SK-N-SH treated with all-trans-retinoic acid at 6 μM for 48 hours (cell line): ENCODE measurements around the gene RUFY4.

Experiments
- PPARA ChIP-seq: fragments of 250-450 bp; sonication (Bioruptor Pico); IDR thresholded peaks from 2 replicates; pipeline ENCODE4 v1.5.0; 2020; ENCODE audit warnings: mild to moderate bottlenecking, borderline replicate concordance
- RARB ChIP-seq: fragments of 250-450 bp; sonication (Bioruptor Pico); IDR thresholded peaks from 2 replicates; pipeline ENCODE4 v1.8.0; 2021; ENCODE audit warnings: mild to moderate bottlenecking, moderate library complexity
- ZFP3 ChIP-seq: fragments of 250-450 bp; sonication (Bioruptor Pico); IDR thresholded peaks from 2 replicates; pipeline ENCODE4 v1.5.0; 2020; ENCODE audit warnings: mild to moderate bottlenecking, moderate library complexity
- ZFP30 ChIP-seq: fragments of 450-650 bp; formaldehyde crosslinking; IDR thresholded peaks from 2 replicates; pipeline ENCODE4 v1.5.0; 2022; ENCODE audit warnings: mild to moderate bottlenecking, moderate library complexity

- TF ChIP-seq PPARA (CRISPR knock-in tag) (no peak), RARB (no peak), ZFP3 (CRISPR knock-in tag) (no peak), ZFP30 (CRISPR knock-in tag) (no peak)
Observed at GRCh38 chr2:218073185-218073584, 4.1 kb downstream of the RUFY4 start.
